ENCODE measurements around the gene IL3. TPM values are rescaled to one million over a fixed set of nuclear protein-coding genes. Genes with fewer than 3 reads are reported as not detected.

IL3 gene
- total RNA-seq, 1 donor from 2014 or later, result not detected

DNA sequence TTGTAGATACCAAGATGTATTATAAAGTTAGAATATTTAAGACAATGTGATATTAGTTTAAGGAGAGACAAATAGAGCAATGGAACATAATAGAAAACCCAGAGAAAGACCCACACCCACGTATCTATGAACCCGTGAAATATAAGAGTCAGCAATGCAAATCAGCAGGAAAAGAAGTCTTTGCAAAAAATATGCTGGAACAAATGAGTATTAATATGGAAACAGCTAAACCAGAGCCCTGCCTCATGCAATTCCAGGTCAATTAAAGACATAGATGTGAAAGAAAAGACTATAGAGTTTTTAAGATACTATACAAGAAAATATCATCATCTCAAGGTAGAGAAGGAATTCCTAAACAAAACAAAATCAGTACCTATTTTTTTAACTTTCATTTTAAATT is 23.1 kb upstream of the IL3 start:
- CTCF ChIA-PET, result no interaction called here

DNA sequence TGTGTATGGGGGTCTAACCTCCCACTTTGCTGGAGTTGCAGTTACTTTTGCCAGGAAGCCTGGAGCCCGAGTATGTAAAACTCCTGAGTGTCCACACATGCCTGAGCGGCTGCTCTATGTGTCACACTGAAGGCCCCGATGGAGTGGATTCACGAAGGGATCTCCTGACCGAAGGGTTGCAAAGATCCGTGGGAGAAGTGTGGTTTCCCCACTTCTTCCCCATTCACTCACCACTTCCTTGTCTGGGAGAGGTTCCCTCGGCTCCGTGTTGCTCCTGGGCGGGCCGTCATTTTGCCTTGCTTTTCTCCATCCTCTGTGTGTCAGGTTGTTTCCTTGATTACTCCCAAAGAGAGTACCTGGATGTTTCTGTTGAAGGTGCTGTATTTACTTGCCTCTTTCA is 16.2 kb upstream of the IL3 start:
- TF ChIP-seq, protein P1, sequence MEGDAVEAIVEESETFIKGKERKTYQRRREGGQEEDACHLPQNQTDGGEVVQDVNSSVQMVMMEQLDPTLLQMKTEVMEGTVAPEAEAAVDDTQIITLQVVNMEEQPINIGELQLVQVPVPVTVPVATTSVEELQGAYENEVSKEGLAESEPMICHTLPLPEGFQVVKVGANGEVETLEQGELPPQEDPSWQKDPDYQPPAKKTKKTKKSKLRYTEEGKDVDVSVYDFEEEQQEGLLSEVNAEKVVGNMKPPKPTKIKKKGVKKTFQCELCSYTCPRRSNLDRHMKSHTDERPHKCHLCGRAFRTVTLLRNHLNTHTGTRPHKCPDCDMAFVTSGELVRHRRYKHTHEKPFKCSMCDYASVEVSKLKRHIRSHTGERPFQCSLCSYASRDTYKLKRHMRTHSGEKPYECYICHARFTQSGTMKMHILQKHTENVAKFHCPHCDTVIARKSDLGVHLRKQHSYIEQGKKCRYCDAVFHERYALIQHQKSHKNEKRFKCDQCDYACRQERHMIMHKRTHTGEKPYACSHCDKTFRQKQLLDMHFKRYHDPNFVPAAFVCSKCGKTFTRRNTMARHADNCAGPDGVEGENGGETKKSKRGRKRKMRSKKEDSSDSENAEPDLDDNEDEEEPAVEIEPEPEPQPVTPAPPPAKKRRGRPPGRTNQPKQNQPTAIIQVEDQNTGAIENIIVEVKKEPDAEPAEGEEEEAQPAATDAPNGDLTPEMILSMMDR (IDR thresholded peaks at IDR 0.05), result no peak
- H3K36me3 Mint-ChIP-seq (ENCODE audit: low read depth), result no peaks in the 10 kb centered on the region
- ChIA-PET POLR2A (no interaction called here), CTCF (no interaction called here)
- H3K4me1 Mint-ChIP-seq, result no peaks in the 10 kb centered on the region
- ATAC-seq (ENCODE audit: low read depth) (no peak), DNase-seq (no peak)
- no peak overlapping the region for H3K27ac Mint-ChIP-seq
- H3K27me3 Mint-ChIP-seq, result peaks cover 35% of the 10 kb centered on the region
- H3K9me3 Mint-ChIP-seq, result no peaks in the 10 kb centered on the region
- intact Hi-C loops (cut with micrococcal nuclease), result no loop called here
- H3K4me3 Mint-ChIP-seq, result no peak overlapping the region

More for the DNA sequence above, 23.1 kb upstream of the IL3 start:
- POLR2A ChIA-PET, result no interaction called here
- peaks cover 18% of the 10 kb centered on the region for H3K9me3 Mint-ChIP-seq
- TF ChIP-seq, protein P1 (IDR thresholded peaks at IDR 0.05), result no peak
- DNase-seq, result no peak
- no peak for ATAC-seq (ENCODE audit: low read depth)
- H3K4me1 Mint-ChIP-seq, result no peaks in the 10 kb centered on the region
- intact Hi-C loops (cut with micrococcal nuclease), result no loop called here
- H3K36me3 Mint-ChIP-seq (ENCODE audit: low read depth), result no peaks in the 10 kb centered on the region
- H3K27me3 Mint-ChIP-seq, result peaks cover 33% of the 10 kb centered on the region
- no peak overlapping the region for H3K27ac Mint-ChIP-seq
- H3K4me3 Mint-ChIP-seq, result no peak overlapping the region

DNA sequence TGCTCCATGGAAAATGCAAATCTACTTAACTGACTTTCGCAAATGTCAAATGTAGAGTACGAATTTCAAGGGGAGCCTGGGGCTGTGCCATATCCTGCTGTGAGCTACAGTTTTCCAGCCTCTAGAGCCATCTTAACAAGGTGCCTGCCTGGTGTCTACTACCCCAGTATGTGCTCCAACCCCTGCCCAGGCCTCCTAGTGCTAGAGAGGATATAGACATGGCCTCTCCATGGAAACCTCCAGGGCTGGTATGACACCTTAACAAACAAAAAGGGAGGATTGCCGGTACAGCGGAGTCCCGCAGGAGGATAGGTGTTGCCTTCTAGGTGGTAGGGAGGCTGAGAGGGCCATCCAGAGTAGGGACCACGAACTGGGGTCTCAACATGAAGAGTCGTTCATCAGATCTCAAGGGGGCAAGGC is 13.6 kb upstream of the IL3 start:
- ATAC-seq (ENCODE audit: low read depth) (no peak), DNase-seq (no peak)
- Mint-ChIP-seq H3K27ac (no peak overlapping the region), H3K27me3 (peaks cover 25% of the 10 kb centered on the region), H3K9me3 (no peaks in the 10 kb centered on the region), H3K36me3 (ENCODE audit: low read depth) (no peaks in the 10 kb centered on the region), H3K4me1 (no peaks in the 10 kb centered on the region), H3K4me3 (no peak overlapping the region)
- ChIA-PET POLR2A (no interaction called here), CTCF (no interaction called here)
- intact Hi-C loops (cut with micrococcal nuclease), result no loop called here
- TF ChIP-seq, protein P1 (IDR thresholded peaks at IDR 0.05), result no peak

DNA sequence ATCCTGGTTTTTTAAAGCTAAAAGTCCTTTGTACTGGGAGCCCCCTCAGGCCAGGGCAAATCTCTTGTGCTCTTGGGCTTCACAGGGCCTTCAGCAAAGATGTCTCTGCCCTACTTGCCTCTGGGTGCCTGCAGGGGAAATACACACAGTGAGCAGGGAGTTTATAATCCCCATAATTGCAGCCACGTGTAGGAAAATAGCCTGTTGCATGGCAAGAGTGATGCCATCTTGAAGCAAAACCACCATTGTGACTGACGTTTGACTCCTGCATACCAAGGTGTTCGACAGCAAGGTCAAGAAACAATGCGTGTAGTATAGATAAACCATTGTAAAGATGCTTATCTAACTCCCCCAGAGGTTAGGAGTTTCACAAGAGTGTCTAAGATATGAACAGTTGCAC is 11.4 kb upstream of the IL3 start:
- no peak for ATAC-seq (ENCODE audit: low read depth)
- Mint-ChIP-seq H3K36me3 (ENCODE audit: low read depth) (no peaks in the 10 kb centered on the region), H3K4me1 (no peaks in the 10 kb centered on the region), H3K4me3 (no peak overlapping the region), H3K27me3 (peaks cover 12% of the 10 kb centered on the region), H3K9me3 (no peaks in the 10 kb centered on the region), H3K27ac (no peak overlapping the region)
- ChIA-PET CTCF (no interaction called here), POLR2A (no interaction called here)
- TF ChIP-seq, protein P1 (IDR thresholded peaks at IDR 0.05), result no peak
- intact Hi-C loops (cut with micrococcal nuclease), result no loop called here
- DNase-seq, result no peak

DNA sequence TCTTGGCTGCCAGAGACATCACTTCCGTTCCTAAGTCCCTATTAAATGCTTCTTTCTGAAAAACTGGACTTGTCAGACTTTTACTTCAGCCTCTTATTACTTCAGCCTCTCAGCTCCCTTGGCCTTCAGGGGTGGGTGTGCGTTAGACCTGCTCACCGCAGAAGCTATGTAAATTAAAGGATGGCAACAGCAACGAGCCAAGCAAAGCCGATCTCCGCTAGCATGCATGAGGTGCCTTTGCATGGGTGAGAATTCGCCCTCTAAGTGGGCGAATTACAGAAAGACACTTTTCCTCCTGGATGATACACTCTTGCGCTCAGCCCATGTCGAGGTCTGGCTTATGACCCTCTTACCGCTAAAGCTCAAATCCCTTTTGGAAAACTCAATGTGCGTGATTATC is 10.9 kb upstream of the IL3 start:
- intact Hi-C loops (cut with micrococcal nuclease), result no loop called here
- peaks cover 9% of the 10 kb centered on the region for H3K27me3 Mint-ChIP-seq
- CTCF ChIA-PET, result interaction anchor here (1.3 kb wide), 1 partner anchor 13 kb away, joined by 5 read pairs; no protein-coding TSS in a partner anchor
- H3K27ac Mint-ChIP-seq, result no peak overlapping the region
- TF ChIP-seq, protein P1 (IDR thresholded peaks at IDR 0.05), result no peak
- POLR2A ChIA-PET, result no interaction called here
- DNase-seq, result no peak
- no peaks in the 10 kb centered on the region for H3K4me1 Mint-ChIP-seq
- no peaks in the 10 kb centered on the region for H3K36me3 Mint-ChIP-seq (ENCODE audit: low read depth)
- H3K4me3 Mint-ChIP-seq, result no peak overlapping the region
- no peaks in the 10 kb centered on the region for H3K9me3 Mint-ChIP-seq
- no peak for ATAC-seq (ENCODE audit: low read depth)

Measured in activated B cell treated with CpG ODN at 0.5 μM for 24 hours (primary cell).